HG03066 (cell line): ENCODE data around the gene TM4SF4.
"Not testable (repeated sequence)": the region's sequence is repeated elsewhere in the genome, so short reads cannot be mapped to it uniquely, and the experiment has no call there.

ENCODE experiments used
- ATAC-seq: cut with Tn5 transposase; IDR thresholded peaks from one replicate; pipeline ENCODE4 v1.9.1; 2021; ENCODE audit warnings: low read depth; ENCODE audit not compliant: unreplicated experiment

Gene TM4SF4

GRCh38 chr3:149474250-149474817 lies at the start of gene TM4SF4:
Gene TM4SF4, plus strand, starts transcription at chr3:149474697. Its CDS starts 181 bp downstream, at chr3:149474878.
- ATAC-seq, result no peak

GRCh38 chr3:149424918-149425317 lies 49.6 kb upstream of the TM4SF4 start:
- no peak for ATAC-seq

GRCh38 chr3:149426325-149426724 lies 48.2 kb upstream of the TM4SF4 start:
- no peak for ATAC-seq

- no peak for ATAC-seq
Measured at GRCh38 chr3:149428087-149428486, 46.4 kb upstream of the TM4SF4 start.

GRCh38 chr3:149430216-149430615 lies 44.3 kb upstream of the TM4SF4 start:
- no peak for ATAC-seq

GRCh38 chr3:149432149-149432548 lies 42.3 kb upstream of the TM4SF4 start:
- no peak for ATAC-seq

GRCh38 chr3:149435996-149436885 lies 38.3 kb upstream of the TM4SF4 start:
- ATAC-seq, result no peak

- ATAC-seq, result no peak
Measured at GRCh38 chr3:149437286-149437685, 37.2 kb upstream of the TM4SF4 start.

GRCh38 chr3:149437710-149438109 lies 36.8 kb upstream of the TM4SF4 start:
- no peak for ATAC-seq

- no peak for ATAC-seq
Measured at GRCh38 chr3:149438981-149439380, 35.5 kb upstream of the TM4SF4 start.

GRCh38 chr3:149441642-149442041 lies 32.9 kb upstream of the TM4SF4 start:
- no peak for ATAC-seq

- ATAC-seq, result no peak
Measured at GRCh38 chr3:149442043-149442442, 32.5 kb upstream of the TM4SF4 start.

- no peak for ATAC-seq
Measured at GRCh38 chr3:149442851-149443544, 31.5 kb upstream of the TM4SF4 start.

GRCh38 chr3:149443545-149443912 lies 31.0 kb upstream of the TM4SF4 start:
- no peak for ATAC-seq

- not testable (repeated sequence) for ATAC-seq
Measured at GRCh38 chr3:149444867-149445266, 29.6 kb upstream of the TM4SF4 start.

- ATAC-seq, result no peak
Measured at GRCh38 chr3:149448331-149448831, 26.1 kb upstream of the TM4SF4 start.

- no peak for ATAC-seq
Measured at GRCh38 chr3:149449182-149449581, 25.3 kb upstream of the TM4SF4 start.

GRCh38 chr3:149449799-149450198 lies 24.7 kb upstream of the TM4SF4 start:
- no peak for ATAC-seq

- ATAC-seq, result no peak
Measured at GRCh38 chr3:149450281-149450680, 24.2 kb upstream of the TM4SF4 start.

- ATAC-seq, result no peak
Measured at GRCh38 chr3:149452036-149452435, 22.5 kb upstream of the TM4SF4 start.

- ATAC-seq, result no peak
Measured at GRCh38 chr3:149453140-149453805, 21.2 kb upstream of the TM4SF4 start.
